NT2/D1 (cell line): ENCODE results near the gene AASDHPPT.

Experiments
- SUZ12 ChIP-seq: IDR thresholded peaks from 2 replicates; pipeline ENCODE4 v1.6.1; 2011; ENCODE audit not compliant: insufficient read length, insufficient read depth; ENCODE audit errors: extremely low read depth
- YY1 ChIP-seq: IDR thresholded peaks from 2 replicates; pipeline ENCODE4 v1.6.1; 2011; ENCODE audit not compliant: insufficient read length, insufficient read depth
- ZNF274 ChIP-seq: IDR thresholded peaks from 2 replicates; pipeline ENCODE4 v1.6.1; 2011; ENCODE audit warnings: mild to moderate bottlenecking, low read depth, low read length

DNA sequence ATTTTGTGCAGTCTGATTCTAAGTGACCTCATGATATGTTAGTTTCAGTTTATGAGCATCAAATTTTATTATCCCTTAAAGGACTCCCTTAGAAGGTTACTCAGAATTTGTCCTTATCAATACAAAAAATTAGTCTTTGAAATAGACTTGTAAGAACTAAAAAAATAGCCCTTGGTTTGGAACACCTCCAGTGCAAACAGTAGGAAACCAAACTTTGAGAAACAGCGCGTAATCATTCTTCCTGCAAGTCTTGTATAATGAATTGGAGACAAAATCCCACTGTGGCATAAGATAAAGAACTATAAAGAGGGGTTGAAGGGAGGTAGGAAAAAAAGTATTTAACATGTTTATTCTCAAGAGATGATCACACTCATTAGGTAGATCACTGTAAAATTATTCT, 44.6 kb upstream of the AASDHPPT start:
- TF ChIP-seq ZNF274 (no peak), YY1 (no peak), SUZ12 (no peak)
